ENCODE results near the gene REC114.
A peak's percentile ranks its signal among the peaks of the same experiment; 100 is the strongest.

The REC114 gene

DNA sequence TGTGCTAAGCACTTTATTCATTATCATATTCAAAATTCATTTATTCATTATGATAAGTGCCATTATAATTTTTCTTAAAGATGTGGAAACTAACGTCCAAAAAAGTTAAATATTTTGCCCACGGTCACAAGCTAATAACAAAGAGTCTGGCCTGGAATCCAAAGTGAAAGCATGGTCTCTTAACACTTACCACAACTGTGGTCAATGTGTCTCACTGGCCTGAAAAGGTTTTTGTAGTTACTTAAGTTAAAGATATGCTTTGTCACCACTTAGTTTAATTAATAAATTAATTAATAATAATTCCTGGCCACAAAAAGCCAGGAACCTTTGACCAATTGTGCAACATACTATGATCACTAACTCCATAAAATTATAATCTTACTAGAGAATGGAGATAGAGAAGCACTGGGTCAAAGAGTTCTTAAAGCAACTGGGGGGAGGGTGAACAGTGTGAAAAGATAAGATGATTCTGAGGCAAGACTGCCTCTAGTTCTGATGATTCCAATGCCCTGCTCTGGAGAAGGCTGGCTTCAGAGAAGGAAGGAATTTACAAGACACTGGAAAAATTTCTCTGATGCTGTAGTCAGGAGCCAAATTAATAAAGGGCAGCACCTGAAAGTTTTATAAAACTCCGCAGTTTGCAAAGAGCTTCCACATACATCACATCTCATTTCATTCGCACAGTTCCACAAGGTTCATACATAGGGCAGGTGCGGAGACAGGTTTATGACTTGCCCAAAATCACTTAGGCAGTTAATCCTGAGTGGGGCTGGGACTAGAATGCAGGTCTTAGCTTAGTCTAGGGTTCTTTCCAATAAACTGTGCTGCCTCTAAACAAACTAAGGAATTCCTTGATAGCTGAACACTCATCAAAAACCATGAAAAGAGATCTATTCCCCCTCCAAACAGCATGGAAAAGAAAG is 157.7 kb downstream of the REC114 start:
- no peak for DNase-seq
- H3K4me1 Mint-ChIP-seq, result peaks cover 40% of the 10 kb centered on the region
- no peak for TF ChIP-seq CTCF (IDR thresholded peaks at IDR 0.05)
- no peaks in the 10 kb centered on the region for H3K27me3 Mint-ChIP-seq (ENCODE audit: low read depth, poor library complexity)
- H3K36me3 Mint-ChIP-seq (ENCODE audit: low read depth), result peaks cover 5% of the 10 kb centered on the region
- no peak overlapping the region for H3K27ac Mint-ChIP-seq
- H3K9me3 Mint-ChIP-seq, result no peaks in the 10 kb centered on the region
- no peak overlapping the region for H3K4me3 Mint-ChIP-seq

- Mint-ChIP-seq H3K9me3 (no peaks in the 10 kb centered on the region), H3K4me1 (peaks cover 33% of the 10 kb centered on the region), H3K36me3 (ENCODE audit: low read depth) (peaks cover 8% of the 10 kb centered on the region), H3K27me3 (ENCODE audit: low read depth, poor library complexity) (no peaks in the 10 kb centered on the region), H3K4me3 (no peak overlapping the region), H3K27ac (no peak overlapping the region)
- TF ChIP-seq CTCF (IDR thresholded peaks at IDR 0.05), result no peak
- no peak for DNase-seq
Measured at GRCh38 chr15:73601451-73602445, 158.8 kb downstream of the REC114 start.

DNA sequence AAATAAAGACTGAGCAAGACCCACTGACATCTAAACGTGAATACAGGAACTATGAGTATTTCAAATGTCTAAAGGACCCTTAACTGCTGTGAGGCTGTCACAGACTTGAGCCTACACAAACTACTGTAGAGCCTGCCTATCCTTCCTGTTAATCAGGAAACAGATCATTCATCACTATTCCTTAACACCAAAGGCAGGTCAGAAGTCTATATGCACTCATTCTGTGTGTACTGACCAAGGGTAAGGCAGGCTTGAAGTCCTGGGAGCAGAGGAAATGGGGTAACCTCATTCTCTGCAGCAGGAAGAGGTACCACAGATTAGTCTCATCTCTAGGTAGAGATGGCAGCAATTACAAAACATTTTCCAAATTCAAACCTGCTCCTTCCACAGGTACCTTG is 159.5 kb downstream of the REC114 start:
- Mint-ChIP-seq H3K27me3 (ENCODE audit: low read depth, poor library complexity) (no peaks in the 10 kb centered on the region), H3K27ac (no peak overlapping the region), H3K9me3 (no peaks in the 10 kb centered on the region), H3K36me3 (ENCODE audit: low read depth) (peaks cover 8% of the 10 kb centered on the region), H3K4me1 (peaks cover 26% of the 10 kb centered on the region), H3K4me3 (no peak overlapping the region)
- no peak for DNase-seq
- no peak for TF ChIP-seq CTCF (IDR thresholded peaks at IDR 0.05)

GRCh38 chr15:73602992-73603391 is 160.0 kb downstream of the REC114 start:
- no peak for DNase-seq
- Mint-ChIP-seq H3K9me3 (no peaks in the 10 kb centered on the region), H3K27ac (peak overlapping the region; percentile 5), H3K36me3 (ENCODE audit: low read depth) (peaks cover 8% of the 10 kb centered on the region), H3K4me1 (peaks cover 20% of the 10 kb centered on the region), H3K27me3 (ENCODE audit: low read depth, poor library complexity) (no peaks in the 10 kb centered on the region), H3K4me3 (no peak overlapping the region)
- no peak for TF ChIP-seq CTCF (IDR thresholded peaks at IDR 0.05)

GRCh38 chr15:73604477-73604876 is 161.5 kb downstream of the REC114 start:
- TF ChIP-seq CTCF (IDR thresholded peaks at IDR 0.05), result no peak
- no peaks in the 10 kb centered on the region for H3K27me3 Mint-ChIP-seq (ENCODE audit: low read depth, poor library complexity)
- H3K27ac Mint-ChIP-seq, result no peak overlapping the region
- no peaks in the 10 kb centered on the region for H3K9me3 Mint-ChIP-seq
- no peak overlapping the region for H3K4me3 Mint-ChIP-seq
- no peak for DNase-seq
- peaks cover 8% of the 10 kb centered on the region for H3K36me3 Mint-ChIP-seq (ENCODE audit: low read depth)
- peaks cover 8% of the 10 kb centered on the region for H3K4me1 Mint-ChIP-seq

All from nephron progenitor cell (in vitro differentiated cells).